CD1c-positive myeloid dendritic cell (primary cell): ENCODE measurements around the gene KRTAP3-2.
A peak's percentile ranks its signal among the peaks of the same experiment; 100 is the strongest.

Experiments used
- DNase-seq: peaks from one replicate; pipeline ENCODE4 v3.0.0-alpha.2; 2016; ENCODE audit errors: extremely low spot score

Gene KRTAP3-2

DNA sequence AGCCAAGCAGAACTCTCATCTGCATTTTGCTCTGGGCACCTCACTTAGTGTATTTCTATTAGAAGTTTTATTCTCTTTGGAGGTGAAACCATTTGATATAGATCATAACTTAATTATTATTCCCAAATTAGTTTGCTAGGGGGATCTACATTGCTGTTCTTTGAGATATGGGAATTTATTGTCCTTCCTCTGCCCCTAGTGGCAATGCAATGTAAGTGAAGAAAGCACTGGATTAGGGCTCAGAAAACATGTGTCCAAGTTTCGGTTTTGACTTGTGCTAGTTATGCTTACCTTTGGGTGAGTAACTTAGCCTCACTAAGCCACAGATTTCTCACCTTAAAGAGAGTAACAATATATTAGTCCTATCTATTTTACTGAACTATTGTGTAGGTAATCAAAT is 35.9 kb downstream of the KRTAP3-2 start:
- peak; percentile 17 for DNase-seq

DNA sequence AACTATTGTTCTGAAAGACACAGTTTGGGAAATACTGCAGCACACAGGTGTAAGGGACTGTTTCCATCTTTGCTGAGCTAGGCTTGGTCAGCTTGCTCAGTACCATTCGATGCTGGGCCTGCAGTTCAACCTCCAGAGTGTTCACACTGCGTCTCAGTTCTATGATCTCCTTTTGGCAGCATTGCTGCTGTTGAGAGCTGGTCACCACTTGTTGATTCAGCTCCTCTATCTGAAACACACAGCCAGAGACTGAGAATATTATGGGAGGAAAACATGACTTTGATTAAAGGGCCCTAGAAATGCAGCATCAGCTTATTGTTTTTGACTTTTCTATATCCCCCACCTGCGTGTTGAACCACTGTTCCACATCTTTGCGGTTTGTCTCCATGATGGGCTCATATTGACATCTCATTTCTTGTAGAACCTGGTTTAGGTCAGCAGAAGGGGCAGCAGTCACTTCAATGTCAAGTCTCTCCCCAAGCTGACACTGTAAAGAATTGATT is 37.6 kb downstream of the KRTAP3-2 start:
- DNase-seq = no peak

DNA sequence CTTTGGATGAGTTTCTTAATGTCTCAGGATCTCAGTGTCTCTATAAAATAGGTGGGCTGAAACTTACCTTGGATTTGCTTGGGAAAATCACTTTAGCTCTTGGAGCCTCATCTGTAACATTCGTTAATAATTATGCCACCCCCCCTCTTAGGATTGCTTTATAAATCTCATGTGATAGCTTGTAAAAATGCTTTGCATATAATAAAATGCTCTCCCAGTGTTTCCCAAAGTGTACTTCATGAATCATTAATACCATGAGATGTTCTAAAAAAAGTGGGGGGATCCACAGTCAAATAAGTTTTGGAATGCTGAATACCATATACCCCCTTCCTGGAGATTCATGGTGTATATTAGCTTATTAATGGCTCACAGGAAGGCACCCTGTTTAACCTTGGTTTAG is 38.1 kb downstream of the KRTAP3-2 start:
- no peak for DNase-seq

DNA sequence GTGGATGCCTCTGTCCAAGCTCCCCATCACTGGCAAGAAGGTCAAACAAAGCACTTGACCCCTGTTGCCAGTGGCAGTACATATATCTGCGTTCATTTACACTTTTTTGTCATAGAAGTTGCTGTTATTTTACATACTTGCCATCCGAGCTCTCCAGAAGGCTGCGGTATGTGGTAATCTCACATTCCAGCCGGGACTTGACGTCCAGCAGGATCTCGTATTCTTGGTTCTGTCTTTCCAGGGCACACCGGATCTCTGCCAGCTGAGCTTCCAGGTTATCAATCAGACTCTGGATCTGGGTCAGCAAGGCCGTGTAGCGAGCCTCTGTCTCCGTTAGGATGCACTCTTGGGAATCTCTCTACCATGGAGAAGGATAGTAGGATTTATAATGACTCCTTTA is 39.6 kb downstream of the KRTAP3-2 start:
- DNase-seq = no peak

DNA sequence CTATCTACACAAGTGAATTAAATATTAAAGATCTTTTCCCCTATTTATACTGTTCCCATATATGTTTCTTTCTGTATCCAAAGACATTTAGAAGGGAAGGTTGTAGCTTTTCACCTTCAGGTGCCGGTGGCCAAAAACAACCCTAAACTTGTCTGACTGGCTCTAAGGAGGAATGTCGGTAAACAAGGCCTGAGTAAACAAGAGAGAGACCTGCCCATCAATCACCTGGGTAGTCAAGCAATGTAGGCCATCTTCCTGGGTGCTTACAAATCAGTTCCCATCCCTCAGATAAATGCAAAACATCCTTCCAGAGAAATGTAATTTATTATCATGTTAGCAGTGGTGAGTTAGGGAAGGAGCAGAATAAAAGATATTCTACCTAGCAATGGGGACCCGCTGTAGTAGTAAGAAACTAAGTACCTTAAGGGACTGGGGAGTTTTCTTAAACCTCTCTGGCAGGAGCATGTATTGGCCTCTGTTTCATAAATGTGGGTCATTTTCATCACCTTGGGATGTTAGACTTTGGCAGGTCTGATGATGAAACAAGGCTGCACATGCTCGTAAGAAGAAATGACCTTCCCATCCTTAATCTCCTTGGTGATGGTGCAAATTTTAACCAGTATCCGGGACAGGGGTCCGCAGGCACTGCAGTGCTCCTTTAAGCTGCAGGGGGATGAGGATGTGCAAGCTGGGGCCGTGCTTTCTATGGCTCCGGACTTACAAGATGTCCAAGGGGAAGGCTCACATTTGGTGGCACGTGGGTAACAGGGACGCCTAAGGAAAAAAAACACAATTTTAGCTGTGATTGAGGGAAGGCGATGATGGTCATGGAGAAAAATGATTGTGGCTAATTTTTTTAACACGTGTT is 41.4 kb downstream of the KRTAP3-2 start:
- no peak for DNase-seq

DNA sequence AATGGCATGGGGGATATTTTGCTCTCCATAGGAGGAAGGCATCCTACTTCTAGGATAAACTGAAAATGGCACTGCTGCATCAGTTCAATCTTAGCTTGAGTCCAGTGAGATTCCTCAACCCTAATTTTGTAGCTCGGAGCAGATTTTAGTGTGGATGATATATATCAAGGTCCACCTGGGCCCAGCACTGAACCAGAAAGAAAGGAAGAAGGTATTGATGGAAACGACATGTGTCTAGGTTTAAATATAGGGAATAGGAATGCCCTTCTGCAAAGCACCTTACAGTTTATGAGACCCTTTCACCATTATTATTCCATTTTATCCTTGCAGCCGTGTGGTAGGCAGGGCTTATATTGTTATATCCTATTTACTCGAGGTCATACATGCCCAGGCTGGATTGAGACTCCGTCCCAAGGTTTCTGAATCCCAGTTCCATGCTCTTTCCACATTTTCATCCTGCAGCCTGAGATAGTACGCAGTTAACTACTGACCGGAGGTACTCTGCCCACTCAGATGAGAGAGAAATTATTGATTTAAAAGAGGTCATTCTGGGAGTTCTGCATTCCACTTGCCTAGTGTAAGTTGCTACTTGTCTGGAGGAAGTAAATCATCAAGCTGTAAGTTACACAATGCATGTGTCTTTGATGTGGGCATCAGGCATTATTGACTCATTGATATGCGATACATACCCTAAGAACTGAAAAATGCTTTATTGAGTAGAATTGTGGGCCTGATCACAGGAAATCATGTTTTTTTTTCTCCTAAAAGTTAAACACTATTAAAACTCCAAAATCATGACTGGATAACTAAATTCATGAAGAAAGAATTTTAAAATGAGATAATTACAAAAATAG is 43.1 kb downstream of the KRTAP3-2 start:
- DNase-seq = peak; percentile 37

DNA sequence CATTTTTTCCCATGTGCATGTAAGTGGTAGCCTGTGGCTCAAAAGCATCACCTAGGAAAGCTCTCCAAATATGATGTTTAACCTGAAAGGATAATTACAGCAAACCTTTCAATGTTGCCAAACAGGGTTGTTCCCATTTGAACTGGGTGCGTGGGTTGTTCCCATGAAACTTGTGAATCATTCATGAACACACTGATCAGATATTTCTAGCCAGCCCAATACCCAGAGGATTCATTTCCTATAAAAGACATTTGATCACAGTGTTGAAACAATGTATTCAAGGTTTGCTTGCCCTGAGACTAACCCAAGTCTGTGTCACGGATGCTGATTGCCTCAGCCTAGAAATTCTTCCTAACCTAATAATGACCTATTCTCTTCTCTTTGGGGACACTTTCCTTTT is 45.8 kb downstream of the KRTAP3-2 start:
- DNase-seq = peak; percentile 81

DNA sequence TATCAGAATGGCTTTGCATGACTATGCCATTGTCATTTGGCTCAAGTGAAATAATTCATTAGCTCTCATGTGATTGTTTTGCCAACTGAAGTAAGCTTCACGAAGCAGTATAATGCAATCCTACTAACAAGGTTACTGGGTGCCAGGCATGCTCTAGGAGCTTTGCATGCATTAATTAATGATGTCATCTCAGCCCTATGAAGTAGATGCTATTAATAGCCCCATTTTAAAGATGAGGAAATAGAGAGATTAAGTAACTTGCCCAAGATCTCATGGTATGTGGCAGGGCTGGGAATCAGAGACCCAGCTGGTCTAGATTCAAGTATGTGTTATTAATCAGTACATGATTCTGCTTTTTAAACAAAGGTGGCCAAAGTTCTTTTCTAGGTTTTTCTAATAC is 47.0 kb downstream of the KRTAP3-2 start:
- peak; percentile 72 for DNase-seq

DNA sequence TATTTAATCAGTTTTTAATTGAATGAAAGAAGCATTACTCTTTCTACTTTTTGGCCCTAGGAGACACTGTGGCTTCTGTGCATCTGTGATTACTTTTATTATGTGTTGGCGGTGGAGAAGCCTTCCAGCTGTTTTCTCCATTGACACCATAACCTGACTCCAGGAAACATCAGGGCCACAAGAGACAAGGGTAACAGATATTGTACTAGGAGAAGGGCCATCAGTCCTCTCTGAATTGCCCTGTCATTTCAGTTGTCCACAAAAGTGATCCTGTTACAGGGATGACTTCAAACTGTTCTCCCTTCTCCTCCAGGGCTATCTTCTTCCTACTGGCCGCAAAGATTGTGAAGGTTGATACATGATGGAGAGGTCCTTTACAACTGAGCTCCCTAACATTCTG is 47.6 kb downstream of the KRTAP3-2 start:
- no peak for DNase-seq

DNA sequence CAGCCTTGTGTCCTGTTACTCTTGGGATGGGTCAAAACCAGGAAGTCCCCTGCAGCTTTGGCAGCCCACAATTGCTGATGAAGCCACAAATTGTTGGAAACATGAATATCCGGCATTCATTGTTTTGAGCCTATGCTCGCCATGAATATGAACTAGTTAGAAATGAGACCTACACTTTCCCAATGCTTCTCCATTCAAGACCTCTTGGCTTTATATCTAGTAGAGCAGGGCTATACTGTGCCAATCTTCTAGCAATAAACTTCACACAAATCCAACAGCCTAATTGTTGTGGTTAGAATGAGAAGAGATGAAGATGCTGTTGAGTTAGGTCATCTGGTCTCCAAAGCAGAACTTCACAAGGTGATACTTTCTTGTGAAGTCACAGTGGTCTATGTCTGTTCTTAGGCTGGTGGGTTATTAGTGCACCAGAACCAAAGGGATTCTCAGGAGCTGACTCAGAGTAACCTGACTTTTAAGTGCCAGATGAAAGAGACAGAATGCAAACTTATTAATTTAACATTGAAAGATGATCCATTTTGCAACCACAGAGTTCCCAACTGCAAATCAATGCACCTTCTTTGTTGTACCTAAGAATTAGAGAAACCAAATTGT is 48.6 kb downstream of the KRTAP3-2 start:
- DNase-seq = no peak

DNA sequence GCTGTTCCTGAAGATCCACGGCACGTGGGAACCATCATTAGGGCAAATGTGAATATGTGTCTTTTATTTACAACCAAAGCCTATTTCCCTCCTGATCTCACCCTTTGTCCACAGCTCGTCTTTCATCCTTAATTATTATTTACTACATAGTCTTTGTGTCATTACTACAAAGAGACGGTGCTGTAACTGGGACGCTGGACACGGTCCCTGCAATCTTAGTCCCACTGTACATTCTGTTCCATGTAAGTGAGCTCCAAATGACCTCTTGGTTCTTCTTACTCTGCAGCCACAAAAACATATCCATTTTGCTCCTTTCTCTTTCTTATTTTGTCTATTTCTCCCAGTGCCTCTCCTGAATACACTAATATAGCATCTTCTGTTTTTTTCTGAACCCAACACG is 49.5 kb downstream of the KRTAP3-2 start:
- DNase-seq = no peak

DNA sequence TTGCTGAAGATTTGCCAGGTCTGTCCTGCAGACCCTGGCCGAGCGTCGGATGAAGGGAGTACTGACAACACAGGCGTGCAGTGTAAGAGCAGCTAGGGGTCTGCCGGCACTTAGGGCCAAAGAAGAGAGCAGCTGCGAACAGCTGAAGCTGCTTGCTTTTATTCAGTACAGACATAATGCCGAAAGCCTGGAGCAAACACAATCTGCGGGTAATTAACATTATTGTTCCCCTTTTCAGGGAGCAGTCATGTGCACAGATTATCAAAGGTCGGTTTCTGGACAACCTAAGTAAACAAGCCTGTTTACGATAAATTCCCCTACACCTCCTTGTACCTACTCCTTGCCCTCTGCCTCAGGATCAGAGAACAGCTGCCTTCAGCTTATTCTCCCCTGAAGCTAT is 50.3 kb downstream of the KRTAP3-2 start:
- no peak for DNase-seq
